Skeletal muscle tissue (tissue), 4 donors: ENCODE measurements around the gene FBXO47. TPM values are rescaled to one million over a fixed set of nuclear protein-coding genes. Genes with fewer than 3 reads are reported as not detected.

Source experiments
- H3K27ac ChIP-seq: one replicate; pipeline ENCODE4 v1.7.0; 2013; ENCODE audit warnings: mild to moderate bottlenecking, low read depth, low read length, inconsistent platforms
- H3K27me3 ChIP-seq, 3 donors: one replicate each; pipeline ENCODE4 v1.7.0; 2013; ENCODE audit warnings: low read length in 3 of 3; ENCODE audit not compliant: control insufficient read depth in 3 of 3, insufficient read depth in 3 of 3
- H3K36me3 ChIP-seq, 3 donors: one replicate each; pipeline ENCODE4 v1.7.0; 2013; ENCODE audit warnings: low read length in 3 of 3; ENCODE audit not compliant: control insufficient read depth in 3 of 3, insufficient read depth in 3 of 3
- H3K4me1 ChIP-seq, 3 donors: one replicate each; pipeline ENCODE4 v1.7.0; 2013; ENCODE audit warnings: low read length in 3 of 3, mild to moderate bottlenecking in 3 of 3; ENCODE audit not compliant: control insufficient read depth in 3 of 3, insufficient read depth in 3 of 3
- H3K4me3 ChIP-seq, 3 donors: one replicate each; pipeline ENCODE4 v1.7.0; 2013; ENCODE audit warnings: low read length in 3 of 3
- H3K9ac ChIP-seq, 3 donors: one replicate each; pipeline ENCODE4 v1.7.0; 2013; ENCODE audit warnings: low read length in 3 of 3, mild to moderate bottlenecking in 3 of 3, moderate library complexity in 2 of 3, low read depth in 1 of 3
- H3K9me3 ChIP-seq, 3 donors: one replicate each; pipeline ENCODE4 v1.7.0; 2013; ENCODE audit warnings: low read length in 3 of 3; ENCODE audit not compliant: control insufficient read depth in 3 of 3
- total RNA-seq: library from RNA; depleted of rRNA; stranded (reverse); fragments of >200 nt; gene quantifications from one replicate; pipeline ENCODE4 v1.2.3, GENCODE V29; 2014
- donor health status: Osteomylitis.

FBXO47 gene
- total RNA-seq, 1 donor from 2014 or later: not detected

- H3K4me3 ChIP-seq: no peak overlapping the region
- H3K4me1 ChIP-seq: peaks cover 0 to under 1% (median 0%) of the 10 kb centered on the region in 3 donors
- no peaks in the 10 kb centered on the region for H3K9me3 ChIP-seq
- no peak overlapping the region for H3K9ac ChIP-seq
- no peaks in the 10 kb centered on the region for H3K36me3 ChIP-seq
- peaks cover 0 to 3% (median 0%) of the 10 kb centered on the region in 3 donors for H3K27me3 ChIP-seq
- H3K27ac ChIP-seq: no peak overlapping the region
Measured at GRCh38 chr17:39008633-39009032, 41.4 kb upstream of the FBXO47 start.

GRCh38 chr17:39002991-39003715 is 36.0 kb upstream of the FBXO47 start:
- H3K27ac ChIP-seq: peak overlapping the region; percentile 88
- peaks cover 0 to 3% (median 2%) of the 10 kb centered on the region in 3 donors for H3K27me3 ChIP-seq
- peak overlapping the region in 2 of 3 donors; percentile 51 to 62 for H3K9ac ChIP-seq
- peak overlapping the region in 2 of 3 donors; percentile 27 to 35 for H3K4me3 ChIP-seq
- H3K9me3 ChIP-seq: no peaks in the 10 kb centered on the region
- H3K36me3 ChIP-seq: no peaks in the 10 kb centered on the region
- H3K4me1 ChIP-seq: peaks cover 11 to 17% (median 13%) of the 10 kb centered on the region in 3 donors

GRCh38 chr17:39001703-39002637 is 34.8 kb upstream of the FBXO47 start:
- H3K9ac ChIP-seq: peak overlapping the region in 1 of 3 donors; percentile 62
- H3K36me3 ChIP-seq: no peaks in the 10 kb centered on the region
- H3K4me3 ChIP-seq: peak overlapping the region; percentile 24 to 41 (median 35)
- H3K4me1 ChIP-seq: peaks cover 11 to 17% (median 13%) of the 10 kb centered on the region in 3 donors
- peaks cover 0 to 3% (median 2%) of the 10 kb centered on the region in 3 donors for H3K27me3 ChIP-seq
- no peaks in the 10 kb centered on the region for H3K9me3 ChIP-seq
- H3K27ac ChIP-seq: peak overlapping the region; percentile 88

- peak overlapping the region; percentile 40 for H3K27ac ChIP-seq
- H3K9ac ChIP-seq: no peak overlapping the region
- H3K27me3 ChIP-seq: peaks cover 0 to 3% (median 2%) of the 10 kb centered on the region in 3 donors
- H3K4me3 ChIP-seq: no peak overlapping the region
- H3K9me3 ChIP-seq: peaks cover 0 to 5% (median 0%) of the 10 kb centered on the region in 3 donors
- H3K36me3 ChIP-seq: no peaks in the 10 kb centered on the region
- peaks cover 11 to 17% (median 13%) of the 10 kb centered on the region in 3 donors for H3K4me1 ChIP-seq
Measured at GRCh38 chr17:39000021-39000601, 32.9 kb upstream of the FBXO47 start.

GRCh38 chr17:38996660-38997337 is 29.6 kb upstream of the FBXO47 start:
- Histone ChIP-seq H3K27ac (no peak overlapping the region), H3K9me3 (peaks cover 0 to 5% (median 0%) of the 10 kb centered on the region in 3 donors), H3K36me3 (no peaks in the 10 kb centered on the region), H3K4me1 (peaks cover 0 to 3% (median 2%) of the 10 kb centered on the region in 3 donors), H3K4me3 (no peak overlapping the region), H3K9ac (no peak overlapping the region), H3K27me3 (no peaks in the 10 kb centered on the region)

- Histone ChIP-seq H3K9ac (no peak overlapping the region), H3K27ac (no peak overlapping the region), H3K4me3 (no peak overlapping the region), H3K4me1 (no peaks in the 10 kb centered on the region), H3K36me3 (no peaks in the 10 kb centered on the region), H3K9me3 (peaks cover 0 to 5% (median 0%) of the 10 kb centered on the region in 3 donors), H3K27me3 (no peaks in the 10 kb centered on the region)
Measured at GRCh38 chr17:38994026-38994425, 26.8 kb upstream of the FBXO47 start.

GRCh38 chr17:38984666-38985065 is 17.5 kb upstream of the FBXO47 start:
- Histone ChIP-seq H3K4me3 (no peak overlapping the region), H3K9me3 (no peaks in the 10 kb centered on the region), H3K9ac (no peak overlapping the region), H3K27me3 (no peaks in the 10 kb centered on the region), H3K4me1 (no peaks in the 10 kb centered on the region), H3K36me3 (no peaks in the 10 kb centered on the region), H3K27ac (no peak overlapping the region)

- Histone ChIP-seq H3K4me1 (no peaks in the 10 kb centered on the region), H3K27ac (no peak overlapping the region), H3K4me3 (no peak overlapping the region), H3K36me3 (no peaks in the 10 kb centered on the region), H3K27me3 (no peaks in the 10 kb centered on the region), H3K9me3 (no peaks in the 10 kb centered on the region), H3K9ac (peak overlapping the region in 1 of 3 donors; percentile 7)
Measured at GRCh38 chr17:38982858-38983746, 15.9 kb upstream of the FBXO47 start.

GRCh38 chr17:38981636-38982035 is 14.4 kb upstream of the FBXO47 start:
- no peaks in the 10 kb centered on the region for H3K4me1 ChIP-seq
- no peak overlapping the region for H3K27ac ChIP-seq
- H3K9me3 ChIP-seq: no peaks in the 10 kb centered on the region
- H3K4me3 ChIP-seq: no peak overlapping the region
- H3K36me3 ChIP-seq: no peaks in the 10 kb centered on the region
- H3K27me3 ChIP-seq: no peaks in the 10 kb centered on the region
- no peak overlapping the region for H3K9ac ChIP-seq
